IPS DF 19.7 (cell line): ENCODE results near the gene GRIA4.
A peak's percentile ranks its signal among the peaks of the same experiment; 100 is the strongest.
"Not testable (repeated sequence)": the region's sequence is repeated elsewhere in the genome, so short reads cannot be mapped to it uniquely, and the experiment has no call there.

Source experiments
- DNase-seq: peaks from one replicate; pipeline ENCODE4 v3.0.0-alpha.2; 2013; ENCODE audit warnings: low read depth, low spot score

Gene GRIA4

GRCh38 chr11:106001304-106002012 lies 391.6 kb downstream of the GRIA4 start:
- DNase-seq = no peak

DNA sequence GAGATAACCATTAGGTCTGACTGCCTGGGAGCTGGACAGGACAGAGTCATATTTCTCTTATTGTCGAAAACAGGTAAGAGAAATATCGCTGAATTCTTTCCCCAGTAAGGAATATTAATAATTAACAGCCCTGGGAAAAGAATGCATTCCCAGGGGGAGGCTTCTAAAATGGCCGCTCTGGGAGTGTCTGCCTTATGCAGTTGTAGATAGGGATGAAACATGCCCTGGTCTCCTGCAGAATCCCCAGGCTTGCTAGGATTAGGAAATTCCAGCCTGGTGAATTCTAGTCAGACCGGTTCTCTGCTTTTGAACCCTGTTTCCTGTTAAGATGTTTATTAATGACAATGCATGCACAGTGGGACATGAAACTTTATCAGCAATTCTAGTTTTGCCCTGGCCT lies 393.2 kb downstream of the GRIA4 start:
- DNase-seq = not testable (repeated sequence)

DNA sequence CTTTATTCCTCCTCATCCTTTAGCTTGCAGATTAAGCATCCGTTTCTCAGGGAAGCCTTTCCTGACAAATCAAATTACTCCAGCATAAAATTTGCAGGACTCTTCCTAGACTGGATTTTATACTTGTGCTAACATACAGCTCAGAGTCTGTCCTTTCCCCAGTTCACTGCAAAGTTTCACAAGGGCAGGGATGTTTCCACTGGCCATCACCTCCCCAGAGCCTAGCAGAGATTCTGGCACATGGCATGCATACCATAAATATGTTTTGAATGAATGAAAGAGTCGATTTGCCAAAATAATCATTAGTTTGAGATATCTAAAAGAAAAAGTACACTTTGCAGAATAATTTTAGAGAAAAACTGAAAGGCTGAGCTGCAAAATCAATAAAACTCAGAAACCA lies 401.6 kb downstream of the GRIA4 start:
- DNase-seq = no peak

GRCh38 chr11:106012744-106013143 lies 402.9 kb downstream of the GRIA4 start:
- no peak for DNase-seq

DNA sequence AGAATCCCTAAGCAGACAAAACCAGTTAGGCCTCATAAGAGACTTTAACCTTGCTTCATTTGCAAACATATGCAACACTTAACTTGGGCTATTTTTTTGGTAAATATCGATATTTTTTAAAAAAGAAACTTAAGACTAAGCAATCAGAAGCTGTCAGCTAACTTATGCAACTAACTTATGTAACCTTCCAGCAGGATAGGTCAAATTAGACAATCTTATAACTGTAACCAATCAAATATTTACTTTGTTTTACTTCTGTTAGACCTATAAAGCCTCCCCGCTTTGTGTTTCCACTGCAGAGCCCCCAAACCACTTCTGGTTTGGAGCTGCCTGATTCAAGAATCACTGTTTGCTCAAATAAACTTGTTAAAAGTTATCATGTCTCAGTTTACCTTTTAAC lies 404.2 kb downstream of the GRIA4 start:
- DNase-seq = no peak

DNA sequence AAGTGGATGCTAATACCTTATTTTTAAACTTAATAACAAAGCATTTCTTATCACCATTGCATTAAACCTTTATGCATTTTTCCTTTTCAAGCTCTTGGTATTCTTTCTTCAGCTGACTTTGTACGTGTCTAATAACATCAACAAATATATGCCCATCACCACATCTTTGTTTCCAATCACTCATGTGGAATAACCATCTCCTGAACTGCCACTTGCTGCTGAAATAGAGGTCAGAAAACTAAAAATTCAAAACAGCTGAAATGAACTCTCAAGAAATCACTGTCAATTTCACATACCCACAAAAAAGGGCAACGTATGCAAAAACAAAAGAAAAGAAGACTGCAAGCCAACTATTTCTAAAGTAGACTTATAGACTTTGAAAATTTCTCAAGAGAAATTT lies 404.7 kb downstream of the GRIA4 start:
- DNase-seq = no peak

DNA sequence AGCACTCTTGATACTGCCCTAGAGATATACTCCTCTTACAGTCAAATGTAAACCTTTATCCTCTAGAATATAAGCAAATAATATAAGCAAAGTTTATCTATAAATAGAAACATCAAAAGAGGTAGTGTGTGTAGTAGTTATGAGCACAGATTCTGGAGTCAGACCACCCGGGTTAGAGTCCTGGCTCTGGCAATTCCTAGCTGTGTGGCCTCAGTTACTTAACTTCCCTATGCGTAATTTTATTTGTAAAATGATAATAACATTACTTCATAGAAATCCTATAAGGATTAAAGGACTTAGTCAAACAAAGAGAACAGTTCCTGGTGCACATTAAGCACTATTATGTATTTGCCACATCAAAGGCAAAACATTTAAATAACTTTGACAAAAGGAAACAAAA lies 405.2 kb downstream of the GRIA4 start:
- DNase-seq = no peak

DNA sequence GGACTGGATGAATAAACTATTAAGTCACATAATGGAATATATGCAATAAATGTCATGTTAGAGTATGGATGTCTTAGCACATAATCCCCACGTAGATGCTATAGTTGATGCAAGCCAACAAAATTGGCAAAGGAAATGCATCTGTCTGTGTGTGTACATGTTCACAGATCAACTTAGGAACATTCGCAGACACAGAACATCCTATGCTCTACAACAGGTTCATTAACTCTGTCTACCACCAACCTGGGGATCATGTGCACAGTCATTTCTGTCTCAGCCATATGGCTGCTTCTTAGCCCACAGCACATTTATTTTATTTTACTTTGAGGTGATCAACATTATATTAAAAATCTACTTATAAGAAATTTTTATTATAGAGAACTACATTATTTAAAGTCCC lies 407.2 kb downstream of the GRIA4 start:
- DNase-seq = no peak

DNA sequence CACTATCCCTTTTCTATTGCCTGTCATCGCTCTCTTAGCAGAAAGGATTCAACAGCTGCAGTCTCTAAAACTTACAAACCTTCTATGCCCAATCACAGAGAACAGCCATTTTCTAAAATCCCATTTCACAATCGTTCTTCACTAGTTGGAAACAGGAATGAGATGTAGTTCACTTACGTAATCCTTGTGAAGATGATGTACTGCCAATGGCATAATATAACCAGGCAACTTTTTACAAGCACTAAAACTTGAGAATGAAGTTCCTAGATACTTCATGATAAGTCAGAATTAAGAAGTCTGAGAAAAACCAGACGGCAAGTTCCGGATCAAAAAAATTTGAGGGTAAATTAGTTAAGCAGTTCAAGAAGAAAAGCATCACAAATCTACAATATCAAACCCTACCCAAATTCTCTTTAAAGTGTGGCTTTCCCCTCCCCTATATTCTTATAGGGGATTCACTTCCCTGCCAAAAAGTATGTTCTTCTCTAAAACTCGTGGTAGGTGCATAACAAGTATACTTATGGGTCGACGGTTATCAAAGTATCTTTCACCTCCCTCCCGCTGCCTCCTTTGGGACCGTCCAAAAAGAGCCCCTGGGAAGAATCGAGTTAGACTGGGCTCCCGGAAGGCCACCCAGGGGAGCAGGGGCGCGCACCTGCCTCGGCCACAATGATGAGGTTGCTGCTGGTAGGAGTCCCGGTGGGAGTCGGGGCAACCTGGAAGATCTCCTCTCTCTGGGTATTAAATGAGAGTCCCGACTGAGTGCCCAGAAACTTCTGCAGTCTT lies 411.5 kb downstream of the GRIA4 start:
- no peak for DNase-seq

DNA sequence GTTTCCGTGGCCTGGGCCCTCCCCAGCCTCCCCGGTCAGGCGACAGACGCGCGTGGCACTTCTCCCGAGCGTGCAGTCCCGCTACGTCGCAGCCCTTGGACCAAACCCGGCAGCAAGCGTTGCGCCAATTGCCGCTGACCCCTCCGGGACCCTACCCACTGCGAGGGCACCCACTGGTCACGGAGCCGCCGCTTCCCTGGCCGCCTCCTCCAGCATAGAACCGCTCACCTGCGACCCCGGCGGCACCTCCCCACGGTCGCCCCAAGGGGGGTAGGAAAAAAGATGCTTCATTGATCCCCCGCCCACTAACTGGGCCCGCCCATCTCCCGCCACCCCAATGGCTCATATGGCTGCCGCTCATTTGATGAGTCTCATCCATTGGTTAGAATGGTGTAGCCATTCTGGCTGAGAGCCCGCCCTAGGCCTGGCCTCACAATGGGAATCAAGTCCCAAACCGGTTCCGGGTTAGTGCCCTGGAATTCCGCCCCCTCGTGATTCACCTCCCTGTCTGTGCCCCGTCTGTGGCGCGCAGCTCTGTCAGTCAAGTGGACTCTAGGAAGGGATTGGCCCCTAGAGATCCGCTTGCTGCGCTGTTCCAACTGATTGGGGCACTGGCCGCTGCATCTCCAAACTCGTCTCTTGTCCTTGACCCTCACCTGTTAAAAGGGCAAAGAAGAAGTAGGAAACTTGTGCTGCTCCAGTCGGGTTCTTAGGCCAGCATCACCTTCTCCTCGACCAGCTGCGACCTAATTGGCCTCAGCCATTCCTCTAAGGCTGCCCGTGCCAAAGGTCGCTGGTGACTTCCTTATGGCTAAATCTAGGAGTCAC lies 412.3 kb downstream of the GRIA4 start, which contains the start of gene MSANTD4:
MSANTD4 (minus strand) TSS at position 274 of the 828 bp plus-strand sequence. CDS start 11,323 bp downstream, outside the sequence.
- peak; percentile 97 for DNase-seq

- DNase-seq = no peak
These were observed 413.0 kb downstream of the GRIA4 start for GRCh38 chr11:106022795-106023275.

DNA sequence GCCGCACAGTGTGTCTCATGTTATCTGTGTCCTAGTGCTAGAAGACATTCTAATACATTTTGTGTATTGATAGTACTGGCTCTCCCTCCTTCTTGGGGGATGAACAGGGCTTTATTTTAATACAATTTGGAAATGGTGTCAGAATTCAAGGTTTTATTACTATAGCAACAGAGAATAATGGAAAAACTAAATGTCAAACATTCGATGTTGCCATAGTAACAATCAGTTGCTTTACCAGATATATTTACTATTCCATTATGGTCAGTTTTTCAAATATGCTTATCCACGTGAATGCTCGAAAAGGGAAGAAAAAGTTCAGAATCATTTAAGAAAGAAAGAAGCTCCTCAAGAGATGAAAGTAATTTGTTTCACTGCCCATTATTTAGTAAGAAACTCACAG lies 420.7 kb downstream of the GRIA4 start:
- DNase-seq = no peak

DNA sequence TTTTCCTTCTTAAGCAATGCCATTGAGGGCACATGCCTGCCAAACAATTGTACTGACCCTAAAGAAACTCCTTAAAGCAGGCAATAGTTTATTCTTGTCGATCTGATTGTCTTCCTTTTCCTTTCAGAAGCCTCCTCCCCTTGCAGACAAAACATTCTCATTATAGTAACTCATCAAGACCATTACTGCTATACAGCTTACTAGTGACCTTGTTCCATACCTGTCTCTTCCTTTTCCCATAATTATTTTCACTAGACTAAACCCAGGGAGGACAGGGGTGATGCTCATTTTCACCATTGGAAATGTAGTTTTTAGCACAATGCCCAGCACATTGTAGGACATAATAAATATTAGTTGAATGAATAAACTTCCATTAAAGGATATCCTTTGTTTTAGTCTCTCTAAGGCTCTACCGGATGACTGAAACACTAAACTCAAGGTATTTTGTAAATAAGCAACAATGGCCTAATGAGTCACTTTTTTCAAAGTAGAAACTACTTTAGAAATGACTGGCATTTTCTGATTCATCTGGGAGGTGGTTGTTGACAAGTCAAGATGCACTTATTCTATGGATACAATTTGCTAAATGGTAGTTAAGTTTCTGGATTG lies 421.4 kb downstream of the GRIA4 start:
- DNase-seq = no peak
